Measurements from ENCODE around the gene NISCH.

The NISCH gene

DNA sequence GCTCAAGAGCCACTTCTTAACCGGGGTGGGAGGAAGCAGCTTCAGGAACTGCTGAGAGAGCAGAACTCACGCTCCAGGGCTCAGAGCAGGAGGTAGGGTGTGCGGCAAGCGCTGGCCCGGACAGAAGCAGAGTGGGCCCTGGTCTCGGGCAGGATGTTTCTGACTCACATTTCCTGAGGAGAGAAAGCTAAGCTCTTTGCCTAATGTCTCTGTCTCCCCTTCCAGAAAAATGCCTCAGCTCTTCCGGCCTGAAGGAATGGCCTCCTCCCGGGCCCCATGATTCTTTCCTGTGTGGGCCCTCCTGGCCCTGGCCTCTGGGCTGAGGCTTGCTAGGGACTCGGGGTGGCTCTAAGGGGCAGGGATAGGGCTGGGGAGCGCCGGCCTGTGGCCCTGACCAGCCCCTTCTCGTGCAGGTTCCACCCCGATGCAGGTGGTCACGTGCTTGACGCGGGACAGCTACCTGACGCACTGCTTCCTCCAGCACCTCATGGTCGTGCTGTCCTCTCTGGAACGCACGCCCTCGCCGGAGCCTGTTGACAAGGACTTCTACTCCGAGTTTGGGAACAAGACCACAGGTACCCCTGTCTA, 35.6 kb downstream of the NISCH start:
- DNase-seq, result no peak

DNA sequence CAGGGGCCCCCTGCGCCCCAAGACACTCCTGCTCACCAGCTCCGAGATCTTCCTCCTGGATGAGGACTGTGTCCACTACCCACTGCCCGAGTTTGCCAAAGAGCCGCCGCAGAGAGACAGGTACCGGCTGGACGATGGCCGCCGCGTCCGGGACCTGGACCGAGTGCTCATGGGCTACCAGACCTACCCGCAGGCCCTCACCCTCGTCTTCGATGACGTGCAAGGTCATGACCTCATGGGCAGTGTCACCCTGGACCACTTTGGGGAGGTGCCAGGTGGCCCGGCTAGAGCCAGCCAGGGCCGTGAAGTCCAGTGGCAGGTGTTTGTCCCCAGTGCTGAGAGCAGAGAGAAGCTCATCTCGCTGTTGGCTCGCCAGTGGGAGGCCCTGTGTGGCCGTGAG, 36.7 kb downstream of the NISCH start:
- DNase-seq, result no peak

DNA sequence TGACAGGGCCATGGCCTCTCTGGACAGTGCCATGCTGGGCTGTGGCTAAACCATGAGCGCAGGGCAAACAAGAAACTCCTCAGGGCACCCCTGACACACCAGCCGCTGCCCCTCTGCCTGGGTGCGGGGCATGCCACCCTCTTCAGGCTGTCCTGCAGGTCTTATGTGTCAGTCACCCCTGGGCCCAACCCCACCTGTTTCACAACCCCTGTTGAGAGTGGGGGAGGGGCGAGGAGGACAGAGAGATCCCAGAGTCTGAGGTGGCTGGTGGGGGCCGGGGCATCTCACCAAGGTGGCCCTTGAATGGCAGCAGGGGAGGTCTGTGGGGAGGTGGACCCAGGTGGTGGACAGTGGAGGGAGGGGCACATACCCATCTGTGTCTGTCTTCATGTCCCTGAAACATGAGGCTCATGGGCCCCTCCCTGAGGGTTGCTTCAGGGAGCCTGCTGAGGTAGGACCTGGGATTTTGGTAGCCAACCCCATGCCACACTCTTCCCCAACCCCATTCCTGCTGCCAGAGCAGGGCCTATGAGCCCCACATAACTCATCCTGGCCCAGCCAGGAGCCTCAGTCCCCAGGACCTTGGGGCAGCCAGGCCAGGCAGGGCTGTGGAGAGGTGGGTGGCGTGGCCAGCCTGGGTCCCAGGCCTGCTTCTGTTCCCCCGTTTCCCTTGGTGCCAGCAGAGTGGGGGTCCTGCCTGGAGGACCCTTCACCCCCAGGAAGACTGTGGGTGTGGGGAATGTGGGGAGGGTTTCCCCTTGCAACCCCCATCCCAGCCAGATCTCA, 38.0 kb downstream of the NISCH start:
- no peak for DNase-seq

DNA sequence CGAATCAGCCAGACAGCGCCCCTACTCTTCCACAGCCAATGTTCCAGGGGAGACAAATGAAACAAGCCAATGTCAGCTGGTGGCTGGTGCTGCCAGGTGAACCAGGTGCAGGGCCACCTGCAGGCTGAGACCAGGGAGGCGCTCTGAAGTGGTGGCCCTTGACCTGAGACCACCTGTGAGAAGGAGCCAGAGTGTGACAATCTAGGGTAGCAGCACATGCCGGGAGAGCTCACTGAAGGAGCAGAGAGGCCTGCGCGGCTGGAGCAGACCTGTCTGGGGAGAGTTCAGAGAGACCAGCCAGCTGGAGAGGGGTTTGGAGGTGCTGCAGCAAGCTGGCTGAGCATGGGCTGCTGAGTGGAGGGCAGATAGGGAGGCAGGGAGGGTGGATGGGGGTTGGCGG, 39.0 kb downstream of the NISCH start:
- DNase-seq, result no peak

DNA sequence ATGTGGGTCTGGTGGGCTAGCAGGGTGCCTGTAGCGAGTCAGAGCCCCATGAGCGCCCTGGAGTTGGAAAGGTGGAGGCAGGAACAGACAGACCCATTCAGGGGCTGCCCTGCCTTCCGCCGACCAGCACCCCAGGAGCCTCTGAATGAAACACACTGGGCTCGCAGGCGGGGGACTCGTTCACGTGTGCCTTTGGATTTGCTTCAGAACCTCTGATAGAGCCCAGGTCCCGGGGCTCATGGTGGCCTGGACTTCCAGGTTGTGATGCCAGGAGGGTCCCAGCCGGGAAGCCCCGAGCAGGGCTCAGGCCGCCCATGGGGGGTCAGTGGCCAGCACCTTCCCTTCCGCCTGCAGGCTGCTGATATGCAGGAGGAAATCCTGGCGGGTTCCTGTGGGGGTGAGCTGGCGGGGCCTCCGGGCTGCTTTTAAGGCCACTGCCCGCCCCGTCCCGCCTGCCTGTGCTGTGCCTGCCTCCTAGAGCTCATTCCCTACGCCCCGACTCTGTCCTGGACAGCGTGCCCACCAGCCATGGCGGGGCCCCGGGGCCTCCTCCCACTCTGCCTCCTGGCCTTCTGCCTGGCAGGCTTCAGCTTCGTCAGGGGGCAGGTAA, 39.6 kb downstream of the NISCH start, which contains the start of gene STAB1:
Gene STAB1 (plus strand): TSS at position 453 of the 610 bp plus-strand sequence. CDS start 76 bp downstream, at position 529.
- DNase-seq, result no peak

DNA sequence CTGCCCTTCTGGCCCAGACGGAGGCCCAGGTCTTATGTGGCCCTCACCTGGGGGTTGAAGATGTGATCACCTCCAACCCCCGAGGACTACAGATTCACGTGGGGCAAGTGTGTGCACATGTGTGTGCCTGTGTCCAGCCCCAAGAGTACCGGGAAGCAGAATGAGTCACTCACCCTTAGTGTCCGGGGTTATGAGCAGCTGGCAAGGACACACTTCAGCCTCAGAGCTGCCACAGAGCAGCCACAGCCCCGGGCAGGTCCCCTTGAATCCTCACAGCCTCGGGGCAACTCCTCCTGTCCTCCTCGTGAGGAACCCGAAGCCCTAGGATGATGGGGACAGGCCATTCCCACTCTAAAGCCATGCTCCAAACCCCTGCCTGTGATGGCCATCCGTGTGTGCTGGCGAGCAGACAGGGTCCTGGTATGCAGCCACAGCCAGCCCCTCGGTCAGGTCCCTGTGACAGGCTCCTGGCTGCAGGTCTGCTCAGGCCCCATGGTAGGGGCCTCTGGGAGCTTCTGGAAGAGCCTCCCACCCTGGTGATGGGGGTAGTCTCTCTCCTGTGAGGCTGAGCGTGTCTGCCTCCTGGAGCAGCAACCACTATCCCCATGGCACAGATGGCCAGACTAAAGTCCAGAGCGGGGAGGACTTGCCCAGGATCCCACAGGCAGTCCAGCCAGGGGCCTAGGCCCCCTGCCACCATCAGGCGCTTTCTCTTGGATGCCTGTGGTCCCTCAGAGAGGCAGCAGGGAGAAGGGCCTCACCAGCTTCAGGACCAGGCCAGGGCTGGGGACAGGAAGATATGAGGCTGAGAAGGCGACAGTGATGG, 40.6 kb downstream of the NISCH start:
- DNase-seq, result no peak

DNA sequence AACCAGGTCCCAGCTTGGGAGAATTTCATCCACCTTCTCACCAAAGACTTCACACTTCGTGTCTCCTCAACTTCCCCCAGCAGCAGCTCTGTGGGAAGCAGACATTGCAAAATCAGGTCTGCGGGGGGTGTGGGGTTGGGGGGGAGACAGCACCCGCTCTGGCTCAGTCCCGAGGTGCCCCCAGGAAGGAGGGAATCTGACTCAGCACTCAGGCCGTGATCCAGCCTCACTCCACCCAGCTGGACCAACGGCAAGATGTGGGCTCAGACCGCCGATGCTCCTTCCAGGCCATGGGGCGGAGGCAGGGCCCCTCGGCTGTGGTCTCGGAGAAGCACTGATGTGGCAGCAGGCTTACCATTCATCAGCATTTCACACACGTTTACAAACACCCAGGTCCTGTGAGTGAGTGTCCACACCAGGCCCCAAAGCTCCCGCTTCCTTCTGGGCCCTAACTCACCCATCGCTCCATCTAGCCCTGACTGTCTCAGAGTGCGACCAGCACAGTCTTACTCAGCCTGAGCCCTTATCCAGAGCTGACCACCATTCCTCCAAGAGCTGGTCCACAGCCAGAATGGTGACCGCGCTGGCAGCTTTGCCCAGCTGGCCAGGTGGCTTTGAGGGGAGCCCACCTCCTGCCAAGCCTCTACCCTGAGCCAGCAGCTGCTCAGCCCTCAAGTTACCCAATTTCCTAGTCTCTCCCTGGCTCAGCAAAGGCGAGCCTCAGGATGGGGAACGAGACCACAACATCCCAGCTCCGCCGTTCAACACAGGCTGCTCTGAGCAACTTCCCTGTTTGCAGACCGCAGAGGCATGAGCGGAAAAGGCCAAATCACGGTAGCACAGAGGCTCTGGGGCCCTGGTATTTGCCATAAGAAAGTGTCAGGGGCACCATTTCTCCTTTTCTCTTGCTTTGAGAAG, 43.0 kb downstream of the NISCH start:
- no peak for DNase-seq

DNA sequence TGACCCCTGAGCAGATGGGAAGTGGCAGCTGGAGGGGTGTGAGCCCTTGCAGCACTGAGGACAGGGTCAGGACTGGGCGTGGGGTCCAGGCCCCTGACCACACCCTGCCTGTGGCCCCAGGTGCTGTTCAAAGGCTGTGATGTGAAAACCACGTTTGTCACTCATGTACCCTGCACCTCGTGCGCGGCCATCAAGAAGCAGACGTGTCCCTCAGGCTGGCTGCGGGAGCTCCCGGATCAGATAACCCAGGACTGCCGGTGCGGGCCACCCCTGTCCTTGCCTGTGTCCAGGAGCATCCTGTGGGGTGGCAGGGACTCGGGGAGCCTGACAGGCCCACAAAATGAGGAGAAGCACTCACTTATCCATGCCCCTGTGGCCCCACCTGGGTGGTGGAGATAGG, 45.6 kb downstream of the NISCH start:
- DNase-seq, result no peak

DNA sequence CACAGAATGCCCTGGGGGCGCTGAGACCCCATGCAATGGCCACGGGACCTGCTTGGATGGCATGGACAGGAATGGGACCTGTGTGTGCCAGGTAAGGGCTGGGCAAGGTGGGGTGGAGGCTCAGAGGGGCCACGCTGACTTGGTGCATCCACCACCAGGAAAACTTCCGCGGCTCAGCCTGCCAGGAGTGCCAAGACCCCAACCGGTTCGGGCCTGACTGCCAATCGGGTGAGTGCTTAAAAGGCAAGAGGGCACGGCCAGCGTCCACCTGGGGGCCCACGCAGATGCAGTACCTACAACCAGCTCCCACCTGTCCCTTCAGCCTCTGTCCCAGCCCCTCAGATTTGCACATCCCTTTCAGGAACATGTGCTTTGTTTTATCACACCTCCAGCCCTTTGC, 46.6 kb downstream of the NISCH start:
- DNase-seq, result no peak

DNA sequence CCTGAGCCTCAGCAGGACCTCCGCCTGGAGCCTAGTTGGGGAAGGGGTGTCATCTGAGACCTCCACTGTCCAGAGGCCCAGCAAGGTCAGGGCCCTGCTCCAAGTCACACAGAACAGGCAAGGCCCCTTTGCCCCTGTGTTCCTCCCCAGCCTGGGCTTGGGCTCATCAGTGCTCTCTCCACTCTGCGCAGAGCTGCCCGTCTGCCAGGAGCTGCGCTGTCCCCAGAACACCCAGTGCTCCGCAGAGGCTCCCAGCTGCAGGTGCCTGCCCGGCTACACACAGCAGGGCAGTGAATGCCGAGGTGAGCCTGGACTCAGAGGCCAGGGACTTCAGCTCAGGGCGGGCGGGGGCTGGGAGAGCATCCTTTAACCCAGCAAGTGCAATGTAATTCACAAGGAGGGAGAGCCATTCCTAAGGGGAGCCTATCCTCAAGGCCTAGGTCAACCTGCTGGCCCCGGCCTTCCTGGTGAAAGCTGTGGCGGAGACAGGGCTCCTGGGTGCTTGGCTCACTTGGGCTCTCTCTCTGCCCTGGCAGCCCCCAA, 47.5 kb downstream of the NISCH start:
- DNase-seq, result no peak

DNA sequence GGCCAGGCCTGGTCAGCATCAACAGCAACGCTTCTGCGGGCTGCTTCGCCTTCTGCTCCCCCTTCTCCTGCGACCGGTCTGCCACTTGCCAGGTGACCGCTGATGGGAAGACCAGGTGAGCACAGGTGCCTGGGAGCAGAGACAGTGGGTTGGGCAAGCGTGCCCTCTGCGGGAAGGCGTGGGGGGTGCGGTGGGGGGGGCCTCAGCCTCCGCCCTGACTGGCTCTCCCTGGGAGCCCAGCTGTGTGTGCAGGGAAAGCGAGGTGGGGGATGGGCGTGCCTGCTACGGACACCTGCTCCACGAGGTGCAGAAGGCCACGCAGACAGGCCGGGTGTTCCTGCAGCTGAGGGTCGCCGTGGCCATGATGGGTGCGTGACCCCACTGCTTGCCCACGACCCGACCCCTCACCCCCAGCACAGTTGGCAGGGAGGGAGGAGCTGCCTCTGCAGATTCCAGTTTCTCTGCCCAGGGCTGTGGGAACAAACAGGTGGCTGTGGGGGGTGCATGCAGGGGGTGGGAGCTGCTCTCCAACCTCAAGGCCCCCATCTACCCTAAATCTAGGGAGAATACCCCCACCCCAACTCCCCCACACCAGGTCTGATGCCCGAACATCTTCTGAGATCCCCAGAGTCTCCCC, 48.5 kb downstream of the NISCH start:
- no peak for DNase-seq

DNA sequence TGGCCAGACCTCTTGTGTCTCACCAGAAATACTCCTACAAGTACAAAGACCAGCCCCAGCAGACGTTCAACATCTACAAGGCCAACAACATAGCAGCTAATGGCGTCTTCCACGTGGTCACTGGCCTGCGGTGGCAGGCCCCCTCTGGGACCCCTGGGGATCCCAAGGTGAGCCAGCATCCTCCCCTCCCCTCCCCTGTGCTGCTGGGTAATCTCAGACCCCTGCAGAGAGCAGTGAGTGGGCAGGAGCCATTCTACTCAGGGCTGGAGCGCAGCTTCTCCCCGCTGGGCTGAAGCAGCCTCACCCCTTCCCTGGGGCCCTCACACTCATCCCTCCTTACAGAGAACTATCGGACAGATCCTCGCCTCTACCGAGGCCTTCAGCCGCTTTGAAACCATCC, 49.6 kb downstream of the NISCH start:
- DNase-seq, result no peak

DNA sequence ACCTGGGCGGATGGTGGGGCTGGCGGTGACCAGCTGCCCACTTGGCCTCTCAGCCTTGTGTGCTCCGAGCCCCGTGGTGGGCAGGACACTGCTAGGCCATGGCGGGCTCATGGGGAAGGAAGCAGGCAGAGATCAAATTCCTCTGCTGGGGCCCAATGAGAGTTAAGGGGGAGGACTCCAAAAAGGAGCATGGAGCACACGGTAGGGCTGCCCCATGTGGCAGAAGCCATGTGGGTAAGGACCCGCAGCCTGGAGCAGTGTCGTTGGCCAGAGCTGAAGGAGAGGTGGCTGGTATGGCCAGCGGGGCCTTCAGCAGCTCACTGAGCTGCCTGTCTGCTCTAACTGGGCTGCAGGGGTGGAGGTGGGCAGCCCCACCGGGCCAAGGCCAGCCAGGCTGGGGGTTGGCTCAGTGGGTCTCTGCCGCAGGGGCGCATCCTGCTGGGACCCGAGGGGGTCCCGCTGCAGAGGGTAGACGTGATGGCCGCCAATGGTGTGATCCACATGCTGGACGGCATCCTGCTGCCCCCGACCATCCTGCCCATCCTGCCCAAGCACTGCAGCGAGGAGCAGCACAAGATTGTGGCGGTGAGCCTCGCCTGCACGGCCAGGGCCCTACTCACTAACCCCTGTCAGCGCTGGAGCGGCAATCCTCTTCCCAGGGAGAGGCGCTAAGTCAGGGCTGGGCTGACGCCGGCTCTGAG, 51.0 kb downstream of the NISCH start:
- no peak for DNase-seq

DNA sequence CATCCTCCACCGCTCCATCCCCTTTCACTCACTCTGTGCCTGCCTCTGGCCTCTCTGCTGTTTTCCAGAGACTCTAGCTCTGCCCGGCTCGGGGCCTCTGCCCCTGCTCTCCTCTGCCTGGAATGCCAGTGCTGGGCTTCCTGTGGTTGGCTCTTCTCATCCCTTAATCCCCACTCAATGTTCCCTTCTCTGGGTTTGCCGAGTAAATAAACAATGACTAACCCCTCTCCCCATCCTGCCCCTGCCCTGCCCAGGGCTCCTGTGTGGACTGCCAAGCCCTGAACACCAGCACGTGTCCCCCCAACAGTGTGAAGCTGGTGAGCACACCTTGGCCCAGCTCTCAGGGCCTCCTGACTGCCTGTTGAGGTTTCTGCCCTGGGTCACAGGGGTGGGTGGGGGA, 52.0 kb downstream of the NISCH start:
- no peak for DNase-seq

DNA sequence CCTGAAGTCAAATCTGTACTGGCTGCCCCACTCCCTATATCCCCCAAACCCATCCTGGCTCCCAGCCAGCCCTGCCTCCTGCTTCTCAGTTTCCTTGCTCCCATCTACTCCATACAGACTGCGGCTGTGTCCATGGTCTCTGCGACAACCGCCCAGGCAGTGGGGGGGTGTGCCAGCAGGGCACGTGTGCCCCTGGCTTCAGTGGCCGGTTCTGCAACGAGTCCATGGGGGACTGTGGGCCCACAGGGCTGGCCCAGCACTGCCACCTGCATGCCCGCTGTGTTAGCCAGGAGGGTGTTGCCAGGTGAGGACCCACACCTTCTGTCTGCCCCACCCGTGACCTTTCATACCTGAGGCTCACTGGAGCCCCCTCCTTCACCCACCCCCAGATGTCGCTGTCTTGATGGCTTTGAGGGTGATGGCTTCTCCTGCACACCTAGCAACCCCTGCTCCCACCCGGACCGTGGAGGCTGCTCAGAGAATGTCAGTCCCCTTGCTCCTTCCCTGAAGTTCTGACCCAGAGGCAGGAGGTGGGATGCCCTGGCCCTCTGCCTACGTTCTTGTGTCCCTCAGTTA, 54.4 kb downstream of the NISCH start:
- no peak for DNase-seq

DNA sequence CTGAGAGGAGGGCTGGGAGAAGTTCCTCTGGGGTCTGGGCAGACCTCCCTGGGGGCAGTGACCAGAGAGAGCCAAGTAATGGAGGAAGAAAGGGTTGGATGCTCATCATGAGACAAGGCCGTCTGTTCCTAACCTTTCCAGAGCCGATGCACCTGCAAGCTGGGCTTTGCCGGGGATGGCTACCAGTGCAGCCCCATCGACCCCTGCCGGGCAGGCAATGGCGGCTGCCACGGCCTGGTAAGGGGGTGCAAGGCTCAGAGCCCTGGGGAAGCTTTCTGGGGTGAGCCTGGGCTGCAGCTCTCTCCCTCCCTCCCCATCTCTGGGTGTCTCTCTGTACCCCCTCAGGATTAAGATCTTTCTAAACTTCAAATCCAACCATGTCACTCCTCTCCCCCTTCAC, 56.1 kb downstream of the NISCH start:
- no peak for DNase-seq

DNA sequence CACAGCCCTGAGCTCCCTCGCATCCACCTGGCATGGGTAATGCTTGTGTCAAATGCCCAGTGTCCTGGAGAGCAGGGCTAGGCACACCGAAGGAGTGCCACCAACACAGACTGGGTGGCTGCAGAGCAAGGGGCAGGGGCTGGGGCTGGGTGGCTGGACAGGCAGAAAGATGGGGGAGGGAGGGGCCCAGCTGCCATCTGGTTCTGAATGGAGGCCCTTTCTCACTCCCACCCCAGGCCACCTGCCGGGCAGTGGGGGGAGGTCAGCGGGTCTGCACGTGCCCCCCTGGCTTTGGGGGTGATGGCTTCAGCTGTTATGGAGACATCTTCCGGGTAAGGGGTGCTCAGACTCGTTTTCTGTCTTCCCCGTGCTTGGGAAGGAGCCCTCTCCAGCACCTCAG, 56.7 kb downstream of the NISCH start:
- DNase-seq, result no peak

DNA sequence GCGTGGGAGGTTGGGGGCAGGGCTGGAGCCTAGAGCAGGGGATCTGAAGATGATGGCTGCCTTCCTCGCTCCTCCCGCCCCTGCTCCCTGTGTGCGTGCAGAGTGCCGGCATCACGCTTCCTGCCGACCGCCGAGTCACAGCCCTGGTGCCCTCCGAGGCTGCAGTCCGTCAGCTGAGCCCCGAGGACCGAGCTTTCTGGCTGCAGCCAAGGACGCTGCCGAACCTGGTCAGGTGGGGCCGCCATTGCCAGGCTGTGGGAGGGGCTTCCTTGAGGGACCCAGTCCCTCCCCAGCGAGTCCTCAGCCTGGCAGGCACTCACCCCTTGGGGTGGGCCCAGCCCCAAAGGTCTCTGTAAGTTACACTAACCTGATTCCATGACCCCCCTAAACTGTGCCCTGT, 57.3 kb downstream of the NISCH start:
- DNase-seq, result no peak

DNA sequence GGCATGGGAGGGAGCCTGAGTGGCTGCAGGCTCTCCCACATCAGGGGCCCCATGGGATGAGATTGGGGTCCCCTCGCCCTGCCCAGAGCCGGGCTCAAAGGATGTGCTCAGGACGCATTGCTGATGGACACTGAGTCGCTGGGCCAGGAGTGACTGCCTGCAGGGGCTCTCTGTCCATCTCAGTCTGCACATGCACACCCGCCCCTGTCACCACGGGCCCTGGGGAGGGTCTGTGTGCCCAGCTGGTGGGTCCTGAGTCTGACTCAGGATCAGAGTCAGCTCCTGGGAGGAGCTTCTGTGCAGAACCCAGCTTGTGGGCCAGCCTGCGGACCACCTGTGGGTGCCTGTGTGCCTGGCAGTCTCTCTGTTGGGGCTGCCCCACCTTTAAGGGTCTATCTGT, 57.9 kb downstream of the NISCH start:
- no peak for DNase-seq

DNA sequence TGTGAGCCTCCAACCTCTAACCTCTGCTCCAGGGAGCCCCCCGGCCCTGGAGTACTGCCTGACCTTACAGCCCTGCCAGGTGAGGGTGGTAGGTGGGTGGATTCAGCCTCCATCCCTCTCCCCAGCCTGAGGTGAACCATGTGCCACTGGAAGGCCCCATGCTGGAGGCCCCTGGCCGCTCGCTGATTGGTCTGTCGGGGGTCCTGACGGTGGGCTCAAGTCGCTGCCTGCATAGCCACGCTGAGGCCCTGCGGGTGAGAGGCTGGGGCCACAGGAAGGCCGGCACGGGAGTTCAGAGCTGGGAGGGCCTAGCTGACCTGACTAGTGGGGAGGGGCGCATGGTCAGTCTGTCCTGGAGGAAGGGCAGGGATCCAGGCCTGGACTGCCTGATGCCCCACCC, 59.2 kb downstream of the NISCH start:
- no peak for DNase-seq

DNA sequence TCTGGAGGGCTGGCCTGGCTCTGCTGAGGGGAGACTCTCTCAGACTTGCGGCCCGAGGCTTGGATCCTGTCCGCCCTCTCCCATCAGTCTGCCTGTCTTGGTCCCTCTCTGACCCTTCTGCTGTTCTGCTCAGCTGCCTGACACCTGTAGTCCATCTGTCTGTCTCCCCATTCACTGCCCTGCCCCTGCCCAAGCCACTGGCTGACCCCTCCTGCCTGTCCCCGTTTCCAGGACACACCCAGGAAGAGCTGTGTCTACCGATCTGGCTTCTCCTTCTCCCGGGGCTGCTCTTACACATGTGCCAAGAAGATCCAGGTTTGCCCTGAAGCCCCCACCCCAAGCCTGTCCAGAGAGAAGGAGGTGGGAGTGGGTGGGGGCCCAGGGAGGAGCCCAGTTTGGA, 59.8 kb downstream of the NISCH start:
- DNase-seq, result no peak

All from activated CD8-positive, alpha-beta memory T cell treated with anti-CD3 and anti-CD28 coated beads for 24 hours (primary cell).